Activated CD4-positive, alpha-beta T cell treated with anti-CD3 and anti-CD28 coated beads, Interleukin-2, amount 50 U/mL, for 16 hours (primary cell): Measurements from ENCODE around the gene BTG2.

Experiments
- DNase-seq: peaks from one replicate; pipeline ENCODE4 v3.0.0-alpha.2; 2020

Gene BTG2

DNA sequence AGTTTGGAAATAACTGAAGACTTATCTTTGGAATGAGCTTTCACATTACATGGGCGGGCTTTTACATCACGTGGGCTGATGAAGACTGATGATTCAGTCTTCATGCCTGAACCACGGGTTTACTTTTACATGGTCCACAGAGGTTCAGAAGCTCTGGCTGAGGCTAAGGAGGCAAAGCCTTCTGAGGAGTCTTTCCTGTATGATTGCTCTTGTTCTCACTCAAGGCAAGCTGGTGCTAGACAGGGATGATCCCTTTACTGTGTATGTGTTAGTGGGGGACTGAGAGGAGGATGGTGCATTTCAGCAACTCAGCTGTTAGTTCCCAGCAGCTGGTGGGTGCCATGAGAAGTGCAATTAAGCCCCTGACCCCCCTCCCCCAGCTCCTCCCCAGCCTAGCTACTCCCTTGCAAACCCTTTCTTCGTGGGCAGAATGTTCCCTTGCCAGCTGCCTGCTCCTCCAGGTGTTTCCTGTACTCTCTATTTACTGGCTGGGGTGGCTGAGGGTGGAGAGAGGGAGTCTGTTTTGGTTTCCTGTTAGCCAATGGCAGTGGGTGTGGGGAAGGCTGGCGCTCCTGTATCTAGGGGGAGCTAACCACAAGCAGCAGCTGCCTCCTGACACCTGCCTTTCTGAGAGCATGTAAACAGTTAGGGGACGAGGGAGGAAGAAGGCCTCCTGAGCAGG is 15.4 kb downstream of the BTG2 start:
- DNase-seq, result peak; percentile 67

DNA sequence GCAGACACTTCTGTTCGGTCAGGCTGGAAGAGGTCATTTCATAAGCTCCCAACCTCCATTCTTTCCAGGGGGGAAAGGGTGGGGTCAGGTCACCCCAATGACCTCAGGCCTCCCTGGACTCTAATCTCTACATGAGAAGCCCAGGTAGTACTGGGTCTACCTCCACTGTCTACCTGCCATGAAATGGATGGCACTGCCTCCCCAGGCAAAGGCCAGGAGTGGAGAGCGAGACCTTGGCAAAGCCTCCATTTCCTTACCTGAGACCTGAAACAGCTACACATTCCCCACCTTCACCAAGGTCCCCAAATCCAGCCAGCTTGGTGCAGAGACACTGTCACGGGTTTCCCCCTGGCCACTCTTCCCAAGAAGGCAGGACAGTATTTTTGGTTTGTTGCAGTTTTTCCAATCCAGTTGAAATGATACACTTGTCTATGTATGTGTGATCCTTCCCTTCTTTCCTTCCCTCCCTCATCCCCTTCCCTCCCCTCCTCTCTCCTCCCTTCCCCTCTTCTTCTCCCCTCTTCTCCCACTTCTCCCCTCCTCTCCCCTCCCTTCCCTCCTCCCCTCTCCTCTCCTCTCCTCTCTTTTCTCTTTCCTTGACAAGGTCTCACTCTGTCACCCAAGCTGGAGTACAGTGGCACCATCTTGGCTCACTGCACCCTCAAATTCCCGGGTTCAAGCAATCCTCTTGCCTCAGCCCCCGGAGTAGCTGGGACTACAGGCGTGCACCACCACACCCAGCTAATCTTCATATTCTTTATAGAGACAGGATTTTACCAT is 16.1 kb downstream of the BTG2 start:
- DNase-seq, result no peak

DNA sequence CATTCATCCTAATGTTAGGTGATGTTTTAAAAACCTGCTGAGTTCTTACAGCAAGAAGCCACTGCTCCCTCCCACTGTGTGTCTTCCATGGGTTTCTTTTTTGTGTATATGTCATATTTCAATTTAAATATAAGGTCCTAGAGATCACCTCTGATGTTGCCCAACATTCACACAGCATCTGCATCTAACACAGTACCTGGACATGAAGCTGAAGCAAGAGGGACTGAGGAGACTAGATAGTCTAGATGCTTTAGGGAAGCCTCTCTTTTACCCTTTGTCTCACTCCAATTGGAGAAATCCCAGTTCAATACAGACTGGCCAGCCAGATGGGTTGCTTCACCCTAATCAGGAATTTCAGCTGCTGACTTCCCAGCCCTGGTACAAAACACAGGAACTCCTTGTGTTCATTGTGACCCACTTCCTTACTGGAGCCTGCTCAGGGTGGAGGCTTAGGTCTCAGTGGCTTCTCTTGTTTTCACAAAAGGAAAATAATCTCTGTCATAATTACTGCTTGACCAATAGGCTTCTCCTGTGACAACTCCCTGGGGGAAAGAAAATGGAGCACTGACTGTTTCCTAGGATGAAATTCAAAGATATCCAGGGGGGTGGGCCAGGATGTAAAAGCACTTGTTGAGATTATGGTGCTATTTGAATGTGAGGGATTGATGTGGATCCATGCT is 17.3 kb downstream of the BTG2 start:
- no peak for DNase-seq

DNA sequence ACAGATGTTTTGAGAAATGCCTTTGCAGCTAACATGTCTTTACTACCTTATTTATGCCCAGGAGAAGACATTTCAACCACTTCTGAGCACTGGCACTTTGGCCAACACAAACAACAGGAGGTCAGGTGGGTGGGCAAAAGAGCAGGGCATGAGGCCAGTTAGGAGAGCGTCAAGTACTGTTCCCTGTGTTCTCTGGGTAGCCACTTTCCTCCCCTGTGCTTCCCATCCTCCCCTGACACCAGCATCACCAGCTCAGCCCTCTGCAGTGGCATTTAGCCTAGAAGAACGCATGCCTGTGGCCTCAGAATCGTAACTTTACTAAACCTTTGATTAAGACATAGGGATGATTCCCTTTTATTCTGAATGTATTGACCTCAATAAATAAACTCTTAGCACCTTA is 18.3 kb downstream of the BTG2 start:
- DNase-seq, result no peak

DNA sequence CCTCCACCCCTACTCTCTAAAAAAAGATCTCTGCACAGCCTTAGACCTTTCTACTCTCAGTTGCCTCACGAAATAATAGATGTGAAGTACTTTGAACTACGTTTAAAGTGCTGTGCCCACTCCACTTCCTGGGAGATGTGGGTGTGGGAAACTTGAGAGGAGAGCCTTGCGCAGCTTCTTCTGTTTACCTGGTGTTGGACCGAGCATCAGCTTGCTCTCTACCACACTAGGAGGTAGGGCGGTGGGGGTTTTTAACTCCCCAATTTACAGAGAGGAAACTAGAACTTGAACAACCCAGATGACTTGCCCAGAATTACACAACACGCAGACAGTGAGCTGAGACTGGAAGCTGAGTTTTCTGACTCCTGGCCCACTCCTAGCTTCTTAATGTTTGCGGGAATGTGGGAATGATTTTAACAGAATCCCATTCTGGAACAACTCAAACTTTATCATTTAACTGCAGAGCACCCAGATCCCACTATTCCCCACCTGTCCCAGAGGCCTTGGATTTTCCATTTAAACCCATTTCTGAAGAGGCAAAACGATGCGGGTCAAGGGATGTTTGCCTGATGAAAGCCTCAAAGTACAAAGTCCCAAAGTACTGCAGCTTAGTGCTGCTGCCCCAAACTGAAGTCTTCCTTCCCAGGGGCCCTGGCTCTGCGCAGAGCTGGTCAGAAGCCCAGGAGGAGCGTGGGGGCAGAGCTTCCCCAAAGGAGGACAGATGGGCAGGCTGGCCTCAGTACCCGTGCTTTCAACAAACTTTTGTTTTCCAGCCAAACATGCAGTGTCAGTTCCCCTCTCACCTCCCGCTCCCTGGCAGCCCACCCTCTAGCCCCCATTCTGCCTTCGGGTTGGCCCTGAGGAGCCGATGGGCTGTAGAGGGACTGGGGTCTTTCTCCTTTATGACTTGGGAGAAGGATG is 19.0 kb downstream of the BTG2 start:
- DNase-seq, result peak; percentile 36

DNA sequence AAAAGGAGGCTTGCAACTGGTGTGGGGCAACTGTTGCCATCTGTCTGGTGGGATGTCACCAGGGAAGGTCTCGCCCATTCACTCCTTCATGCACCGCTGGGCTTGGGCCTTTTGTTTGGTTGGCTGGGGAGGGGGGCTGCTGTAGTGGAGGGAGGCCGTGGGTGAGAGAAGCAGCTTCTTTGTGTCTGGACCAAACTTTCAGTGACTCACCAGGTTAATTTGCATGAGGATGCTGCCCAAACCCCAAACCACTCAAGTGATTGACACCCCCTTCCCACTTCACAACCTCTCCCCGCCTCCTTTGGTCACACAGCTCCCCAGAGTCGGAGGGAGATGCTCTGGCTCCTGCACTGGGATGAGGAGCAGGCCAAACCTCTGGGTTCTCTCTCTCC is 19.7 kb downstream of the BTG2 start:
- peak; percentile 75 for DNase-seq

DNA sequence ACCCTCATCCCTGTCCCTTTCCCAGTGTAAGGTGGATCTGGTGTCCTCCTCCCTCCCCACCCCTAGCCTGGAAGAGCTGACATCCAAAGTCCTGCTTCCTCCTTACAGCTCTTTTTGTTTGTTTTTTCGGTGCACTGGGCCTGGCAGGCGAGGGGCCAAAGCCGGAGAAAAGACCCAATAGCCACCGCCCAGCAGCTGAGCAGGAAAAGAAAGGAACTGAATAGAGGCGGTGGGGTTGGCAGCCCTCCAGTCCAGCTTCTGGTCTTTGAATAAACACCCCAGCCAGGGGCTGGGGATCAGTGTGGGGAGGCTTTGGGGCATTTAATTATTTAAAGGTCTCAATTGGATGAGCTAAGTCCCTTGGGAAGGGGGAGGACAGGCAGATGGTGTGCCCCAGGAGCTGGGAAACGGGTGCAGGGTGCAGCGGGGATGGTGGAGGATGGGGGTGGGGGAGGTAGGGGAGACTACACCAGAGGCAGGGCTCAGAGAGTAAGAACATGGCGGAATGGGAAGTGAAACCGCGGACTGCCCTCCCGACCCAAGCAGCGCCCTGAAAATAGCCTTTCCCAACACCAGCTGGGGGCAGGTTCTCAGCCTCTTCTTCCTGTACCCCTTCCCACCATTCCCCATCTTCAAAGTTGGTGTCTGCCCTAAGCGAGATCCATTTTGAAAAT is 20.2 kb downstream of the BTG2 start:
- DNase-seq, result no peak

DNA sequence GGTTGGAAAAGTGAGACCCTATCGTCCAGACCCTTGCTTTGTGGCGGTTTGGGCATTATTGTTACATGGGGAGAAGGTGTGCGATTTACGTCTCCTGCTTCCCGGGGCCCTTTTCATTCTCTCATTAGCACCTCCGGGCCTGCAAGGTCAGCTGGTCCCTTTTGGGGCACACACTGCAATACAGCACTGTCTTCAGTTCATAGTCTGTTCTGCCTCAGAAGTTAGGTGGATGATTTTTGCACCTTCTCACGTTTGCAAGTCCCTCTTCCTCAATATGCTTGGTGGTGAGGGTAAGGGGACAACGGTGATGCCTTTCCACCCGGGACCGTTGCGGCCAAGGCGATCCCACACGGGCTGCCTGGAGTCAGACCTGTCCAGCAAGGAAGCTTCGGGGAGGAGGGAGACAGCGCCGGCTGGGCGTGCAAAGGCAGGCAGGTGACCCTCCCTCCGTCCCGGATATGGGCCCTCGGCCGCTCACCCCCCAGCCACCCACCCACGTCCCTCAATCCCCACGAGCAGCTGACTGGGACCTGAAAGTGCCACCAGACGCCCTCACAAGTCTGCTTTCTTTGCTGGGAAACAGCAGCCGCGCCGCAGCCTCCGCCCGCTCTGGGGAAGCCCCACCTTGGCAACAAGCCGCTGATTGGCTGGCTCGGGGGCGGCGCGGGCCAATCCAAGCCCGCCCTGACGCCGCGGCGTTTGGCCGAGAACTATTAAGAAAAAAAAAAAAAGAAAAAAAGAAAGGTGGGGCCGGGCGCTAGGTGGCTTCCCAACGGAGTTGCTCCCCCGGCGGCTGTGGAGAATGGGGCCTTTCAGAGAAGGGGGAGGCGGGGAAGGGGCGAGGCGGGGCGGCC is 21.7 kb downstream of the BTG2 start:
- peak; percentile 94 for DNase-seq

DNA sequence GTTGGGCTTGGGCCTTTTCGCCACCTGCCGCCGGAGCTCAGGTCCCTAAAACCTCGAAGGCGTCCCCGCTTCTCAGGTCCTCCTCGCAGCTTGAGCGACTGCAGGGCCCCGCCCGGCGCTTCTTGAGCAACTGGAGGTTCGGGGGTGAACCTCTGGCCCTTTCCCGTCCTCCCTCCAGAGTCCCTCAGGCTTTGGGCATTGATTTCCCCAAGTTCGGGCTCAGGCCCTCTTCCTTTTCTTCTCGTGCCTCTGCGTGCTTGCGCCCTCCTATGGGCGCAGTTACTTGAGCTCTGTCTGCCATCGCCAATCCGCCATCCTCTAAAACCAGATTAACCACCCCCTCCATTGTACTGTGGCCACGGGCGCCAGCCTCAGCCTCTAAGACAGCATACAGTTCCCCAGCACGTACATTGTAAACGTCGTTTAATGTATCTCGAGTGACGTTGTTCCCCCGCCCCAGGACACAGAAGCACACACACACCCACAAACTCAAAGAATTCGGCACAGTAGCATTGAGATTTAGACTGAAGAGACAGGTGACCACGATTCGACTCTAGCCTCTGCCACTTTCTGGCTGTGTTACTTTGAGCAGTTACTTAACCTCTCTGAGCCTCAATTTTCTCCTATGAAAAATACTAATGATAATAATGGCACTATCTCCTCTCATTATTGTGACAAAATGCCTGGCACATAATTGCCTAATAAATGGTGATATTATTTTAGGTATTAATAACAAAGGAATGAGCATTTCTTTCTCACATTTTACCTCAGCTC is 22.6 kb downstream of the BTG2 start:
- peak; percentile 66 for DNase-seq

DNA sequence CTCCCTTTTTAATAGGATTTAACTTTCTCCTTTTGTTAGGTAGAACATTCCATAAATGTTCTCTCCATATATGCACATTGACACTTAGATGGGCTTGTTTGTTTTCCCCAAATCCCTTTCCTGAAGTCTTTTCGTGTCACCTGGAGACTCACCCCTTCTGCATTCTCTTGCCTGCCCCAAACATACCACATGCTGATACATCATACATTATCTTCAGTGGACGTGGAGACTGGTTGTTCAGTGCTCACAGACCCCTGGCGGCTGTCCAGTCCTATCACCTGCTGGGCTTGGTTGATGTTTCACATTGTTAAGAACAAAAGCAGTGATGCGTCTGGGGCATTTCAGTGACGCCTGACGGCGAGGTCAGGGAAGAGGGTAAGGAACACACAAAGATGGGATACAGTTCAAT is 23.4 kb downstream of the BTG2 start:
- DNase-seq, result no peak

DNA sequence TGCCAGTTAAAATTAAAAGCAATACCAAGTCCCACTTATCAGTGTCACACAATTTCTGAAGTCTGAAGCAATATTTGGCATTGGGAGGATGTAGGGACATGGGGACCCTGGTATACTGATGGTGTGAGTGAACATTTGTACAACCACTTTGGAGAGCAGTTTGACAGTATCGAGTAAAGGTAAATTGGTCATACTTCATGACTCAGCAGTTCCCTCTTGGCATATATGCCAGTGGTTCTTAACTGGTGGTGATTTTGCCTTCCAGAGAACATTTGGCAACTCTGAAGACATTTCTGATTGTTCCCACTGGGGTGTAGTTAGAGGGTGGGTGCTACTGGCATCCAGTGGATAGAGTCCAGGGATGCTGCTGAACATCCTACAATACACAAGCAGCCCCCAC is 25.9 kb downstream of the BTG2 start:
- DNase-seq, result no peak

DNA sequence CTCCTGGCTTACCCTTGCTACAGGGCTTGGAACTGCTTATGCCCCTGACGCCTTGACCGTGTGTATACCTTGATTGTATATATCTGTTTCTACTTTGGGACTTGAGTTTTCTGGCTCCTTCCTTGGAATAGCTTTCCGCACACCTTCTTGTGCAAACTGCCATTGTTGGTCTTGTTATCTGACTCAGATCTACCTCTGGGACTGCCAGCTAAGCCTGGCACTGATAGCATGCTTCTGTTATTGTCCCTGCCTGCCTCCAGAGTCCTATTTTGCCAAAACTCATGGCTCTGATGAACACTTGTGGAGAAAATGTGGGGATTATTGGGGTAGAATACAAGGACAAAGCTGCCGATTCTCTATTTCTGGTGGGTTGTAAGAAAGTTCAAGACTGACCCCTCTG is 30.2 kb downstream of the BTG2 start:
- DNase-seq, result no peak

DNA sequence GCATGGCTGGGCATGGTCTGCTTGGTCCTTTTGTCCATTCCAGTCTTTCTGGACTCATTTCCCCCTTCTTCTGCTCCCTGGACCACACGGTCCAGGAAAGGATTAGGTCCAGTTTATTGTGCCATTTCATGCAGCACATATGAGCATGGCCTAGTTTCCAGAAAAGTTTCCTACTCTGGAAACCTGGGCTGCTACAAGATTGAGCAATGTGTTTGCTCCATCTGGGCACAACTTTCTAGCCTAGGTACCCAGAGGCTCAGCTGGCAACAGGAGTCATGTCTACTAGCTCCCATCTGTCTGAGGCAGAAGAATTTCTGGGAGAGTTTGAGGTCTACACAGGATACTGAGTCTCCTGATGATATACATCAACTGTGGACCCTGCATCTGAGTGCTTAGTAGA is 30.8 kb downstream of the BTG2 start:
- DNase-seq, result no peak

DNA sequence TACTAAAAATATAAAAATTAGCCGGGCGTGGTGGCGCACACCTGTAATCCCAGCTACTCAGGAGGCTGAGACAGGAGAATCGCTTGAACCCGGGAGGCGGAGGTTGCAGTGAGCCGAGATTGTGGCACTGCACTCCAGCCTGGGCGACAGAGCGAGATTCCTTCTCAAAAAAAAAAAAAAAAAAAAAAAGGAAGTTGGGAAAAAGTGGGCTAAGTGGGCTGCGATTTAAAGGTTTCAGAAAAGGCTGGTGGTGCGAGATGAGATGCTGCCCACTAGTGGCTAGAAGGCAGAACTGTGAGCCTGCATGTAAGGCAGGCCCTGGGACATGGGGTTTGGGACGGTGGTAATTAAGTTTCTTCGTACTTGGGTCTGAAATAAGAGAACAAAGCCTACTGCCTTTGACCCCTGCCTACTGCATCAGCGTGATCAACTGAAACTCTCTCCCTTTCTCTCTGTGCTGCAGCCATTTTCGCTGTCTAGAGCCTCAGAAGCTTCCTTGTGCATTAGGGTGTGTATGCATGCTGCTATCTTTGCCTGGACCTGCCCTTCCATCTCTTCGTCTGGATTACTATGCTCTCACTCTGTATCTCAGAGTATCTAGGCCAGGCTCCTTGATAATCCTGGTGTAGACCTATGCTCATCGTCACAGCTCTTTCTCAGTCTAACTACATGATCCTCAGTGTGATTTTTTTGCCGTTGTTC is 33.2 kb downstream of the BTG2 start:
- DNase-seq, result peak; percentile 45

DNA sequence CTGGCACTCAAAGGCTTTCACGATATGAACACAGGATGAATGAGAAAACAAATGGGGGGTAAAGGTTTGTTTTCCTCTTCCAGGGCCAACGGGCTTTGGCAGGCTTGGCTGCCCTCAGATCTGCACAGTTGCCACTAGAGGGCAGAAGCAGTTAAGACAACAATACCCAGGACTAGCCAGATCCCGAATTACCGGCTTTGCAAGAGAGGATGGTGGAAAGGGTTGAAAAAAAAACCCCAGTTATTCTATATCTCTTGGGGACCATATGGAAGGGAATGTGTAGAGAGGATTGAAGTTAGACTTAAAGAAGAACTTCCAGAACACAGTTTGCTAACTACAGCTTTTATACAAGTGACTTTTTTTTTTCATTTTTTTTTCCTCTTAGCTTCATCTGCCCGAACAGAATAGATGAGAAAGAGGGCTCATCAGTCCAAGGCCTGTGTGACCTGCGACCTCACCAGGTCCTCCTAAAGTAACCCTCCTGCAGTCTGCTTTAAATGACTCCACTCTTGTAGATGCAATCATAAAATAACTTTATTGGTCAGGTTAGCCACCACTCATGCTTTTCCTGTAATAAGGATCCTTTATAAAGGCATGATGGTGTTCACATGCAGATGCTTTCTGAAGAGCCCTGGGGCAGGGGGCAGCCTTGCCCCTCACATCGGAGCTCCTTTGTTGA is 34.9 kb downstream of the BTG2 start:
- DNase-seq, result peak; percentile 74

DNA sequence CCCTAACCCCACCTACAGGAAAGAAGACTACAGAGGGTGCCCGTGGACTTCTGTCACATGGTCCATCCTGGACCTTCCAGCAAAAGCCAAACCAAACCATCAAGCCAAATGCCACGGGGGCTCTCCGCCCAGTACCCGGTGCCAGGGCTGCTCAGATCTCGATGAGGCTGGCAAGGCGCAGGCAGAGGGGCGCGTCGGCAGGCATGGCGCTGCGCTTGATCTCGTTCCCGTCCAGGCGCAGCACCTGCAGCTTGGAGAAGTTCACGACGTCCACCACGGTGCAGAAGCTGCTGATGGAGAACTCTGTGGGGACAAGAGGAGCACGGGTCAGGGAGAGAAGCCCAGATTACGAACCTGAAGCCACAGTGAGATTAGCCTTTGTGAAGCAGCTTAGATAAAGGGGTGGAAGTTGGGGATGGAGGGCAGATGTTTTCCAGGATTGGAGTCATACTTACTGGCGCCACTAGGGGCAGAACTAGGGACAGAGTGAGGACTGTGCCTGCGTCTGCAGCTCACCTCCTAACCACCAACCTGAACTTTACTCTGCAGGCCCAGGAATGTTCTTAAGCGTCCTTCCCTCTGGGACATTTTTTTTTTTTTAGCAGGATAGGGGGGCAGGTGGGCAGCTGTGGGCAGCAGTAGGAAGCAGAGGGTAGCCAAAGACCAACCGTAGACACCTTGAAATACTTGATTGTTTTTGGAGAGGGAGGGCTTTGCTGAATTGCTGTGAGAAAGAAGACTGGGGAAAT is 37.0 kb downstream of the BTG2 start:
- DNase-seq, result peak; percentile 41

DNA sequence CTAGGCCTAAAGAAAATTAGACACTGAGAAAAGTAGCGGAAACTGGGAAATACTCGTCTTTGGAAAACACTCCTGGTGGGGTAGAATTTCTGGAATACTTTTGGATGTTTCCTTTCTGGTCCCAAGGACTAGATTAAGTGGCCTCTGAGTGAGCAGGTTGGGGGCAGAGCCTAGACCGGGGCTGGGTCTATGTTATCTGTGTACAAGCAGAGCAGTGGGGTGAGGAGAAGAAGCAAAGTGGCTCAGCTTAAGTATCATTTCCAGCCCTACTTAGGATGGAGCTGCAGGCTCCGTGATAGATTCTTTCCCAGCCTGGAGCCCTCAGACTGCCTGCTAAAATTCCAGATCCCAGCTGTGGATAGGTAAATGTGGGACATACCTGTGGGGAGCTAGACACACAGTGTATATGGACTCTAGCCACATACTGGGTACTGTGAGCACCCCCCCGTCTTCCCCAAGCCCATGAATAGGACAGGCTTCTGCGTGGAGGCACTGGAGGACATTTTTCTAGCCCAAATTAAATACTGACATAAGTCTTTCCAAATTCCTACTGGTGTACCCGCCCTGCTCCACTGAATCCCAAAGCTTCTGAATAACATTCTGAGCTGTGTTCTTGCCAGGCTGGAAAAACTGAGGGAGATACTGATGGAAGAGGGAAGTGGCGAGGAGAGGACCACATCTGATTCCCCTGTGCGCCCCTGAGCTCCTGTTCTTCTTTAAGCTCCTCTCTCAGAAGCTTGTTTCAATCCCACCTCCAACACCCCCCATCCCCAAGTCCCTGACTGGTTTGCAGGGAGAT is 38.8 kb downstream of the BTG2 start:
- no peak for DNase-seq
